HG03045 (cell line): Measurements from ENCODE around the gene SLC45A3.

Experiments used
- ATAC-seq: cut with Tn5 transposase; IDR thresholded peaks from one replicate; pipeline ENCODE4 v1.9.1; 2021; ENCODE audit warnings: mild to moderate bottlenecking, moderate library complexity; ENCODE audit not compliant: unreplicated experiment

The SLC45A3 gene

DNA sequence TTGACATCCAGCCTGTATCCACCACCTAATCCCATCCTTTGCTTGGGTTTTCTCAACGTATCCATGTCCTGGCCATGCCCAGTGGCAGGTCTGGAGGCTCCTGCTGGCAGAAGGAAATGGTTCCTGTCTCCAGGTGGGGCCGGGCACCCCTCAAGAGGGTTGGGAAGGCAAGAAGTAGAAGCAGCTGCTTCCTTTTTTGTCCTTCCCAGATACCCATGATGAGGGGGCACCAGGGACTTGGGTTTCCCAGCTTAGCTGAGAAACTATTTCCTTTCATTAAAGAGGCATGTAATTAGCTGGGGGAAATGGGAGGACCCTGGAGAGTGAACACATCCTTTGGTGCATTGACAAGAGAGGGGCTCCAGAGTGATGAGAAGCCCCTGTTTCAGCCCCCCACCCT is 21.1 kb upstream of the SLC45A3 start:
- ATAC-seq: no peak

DNA sequence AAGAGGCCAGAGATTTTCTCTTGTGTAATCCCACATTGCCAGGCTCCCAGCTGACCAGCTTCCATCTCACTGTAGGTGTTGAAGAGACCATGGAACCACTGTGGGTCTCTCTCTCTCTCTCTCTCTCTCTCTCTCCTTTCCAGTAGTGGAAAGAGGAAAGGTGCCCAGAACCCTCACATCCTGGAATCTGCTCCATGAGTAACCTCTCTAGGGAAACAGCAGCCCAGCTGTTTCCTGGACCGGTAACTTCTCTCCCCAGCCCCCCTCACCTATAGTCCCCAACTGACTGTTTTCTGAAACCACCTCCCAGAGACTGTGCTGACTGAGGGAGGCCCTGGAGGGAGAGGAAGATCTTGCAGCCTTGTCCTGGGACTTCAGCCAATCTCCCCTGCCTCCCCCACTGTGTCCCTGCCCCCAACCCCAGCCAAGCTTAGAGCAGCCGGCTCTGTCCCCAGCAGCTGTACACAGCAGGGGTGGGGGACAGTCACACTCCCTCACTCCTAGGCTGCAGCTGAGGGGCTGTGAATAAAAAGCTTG is 20.6 kb upstream of the SLC45A3 start:
- ATAC-seq: no peak

DNA sequence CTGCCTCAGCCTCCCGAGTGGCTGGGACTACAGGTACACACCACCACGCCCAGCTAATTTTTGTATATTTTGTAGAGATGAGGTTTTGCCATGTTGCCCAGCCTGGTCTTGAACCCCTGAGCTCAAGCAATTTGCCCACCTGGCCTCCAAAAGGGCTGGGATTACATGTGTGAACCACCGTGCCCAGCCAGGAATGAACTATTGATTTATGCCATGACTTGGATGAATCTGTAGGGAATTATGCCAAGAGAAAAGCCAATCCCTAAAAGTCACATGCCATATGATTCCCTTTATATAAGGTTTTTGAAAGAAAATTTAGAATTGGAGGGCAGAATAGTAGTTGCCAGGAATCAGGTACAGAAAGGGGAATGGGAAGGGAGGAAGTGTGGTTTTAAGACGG is 19.1 kb upstream of the SLC45A3 start:
- ATAC-seq: no peak

DNA sequence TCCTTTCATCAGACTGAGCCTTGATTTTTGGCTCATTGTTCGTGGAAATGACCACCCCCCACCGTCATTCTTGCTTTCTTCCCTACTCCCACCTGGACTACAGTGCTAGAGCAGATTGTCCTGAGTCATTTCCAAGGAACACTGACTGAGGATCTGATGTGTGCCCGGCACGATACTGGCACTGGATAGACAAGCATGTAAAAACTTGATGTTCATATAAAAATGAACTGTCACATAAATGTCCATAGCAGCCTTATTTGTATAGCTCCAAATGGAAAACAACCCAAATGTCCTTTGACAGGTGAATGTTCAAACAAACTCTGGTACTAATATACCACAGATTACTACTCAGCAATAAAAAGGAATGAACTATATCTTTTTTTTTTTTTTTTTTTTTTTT is 18.6 kb upstream of the SLC45A3 start:
- no peak for ATAC-seq

DNA sequence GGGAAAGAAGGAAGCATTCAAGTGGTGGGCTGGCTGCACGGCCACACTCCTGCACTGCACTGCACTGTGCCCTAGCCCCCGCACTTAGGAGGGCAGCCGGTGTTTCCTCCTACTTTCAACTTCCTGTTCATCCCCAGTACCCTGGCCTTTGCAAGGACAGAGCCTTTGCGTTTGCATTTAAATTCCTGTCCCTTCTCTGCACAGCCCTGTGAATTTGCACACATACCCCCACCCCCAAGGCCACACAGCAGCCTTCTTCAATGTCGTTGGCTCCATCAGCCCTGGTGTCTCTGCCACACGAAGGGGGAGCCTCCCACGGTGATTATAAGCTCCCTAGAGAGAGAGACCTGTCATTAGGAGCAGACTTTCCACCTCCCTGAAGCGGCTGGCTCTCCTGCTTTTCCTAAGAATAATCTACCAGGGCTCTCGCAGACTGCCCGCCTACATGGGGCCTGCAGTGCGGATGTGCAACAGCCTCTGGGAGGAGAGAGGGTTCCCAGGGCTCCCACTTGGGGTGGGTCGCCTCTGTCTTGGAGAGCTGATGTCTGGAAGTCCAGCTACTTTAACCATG is 13.2 kb upstream of the SLC45A3 start:
- ATAC-seq: no peak

DNA sequence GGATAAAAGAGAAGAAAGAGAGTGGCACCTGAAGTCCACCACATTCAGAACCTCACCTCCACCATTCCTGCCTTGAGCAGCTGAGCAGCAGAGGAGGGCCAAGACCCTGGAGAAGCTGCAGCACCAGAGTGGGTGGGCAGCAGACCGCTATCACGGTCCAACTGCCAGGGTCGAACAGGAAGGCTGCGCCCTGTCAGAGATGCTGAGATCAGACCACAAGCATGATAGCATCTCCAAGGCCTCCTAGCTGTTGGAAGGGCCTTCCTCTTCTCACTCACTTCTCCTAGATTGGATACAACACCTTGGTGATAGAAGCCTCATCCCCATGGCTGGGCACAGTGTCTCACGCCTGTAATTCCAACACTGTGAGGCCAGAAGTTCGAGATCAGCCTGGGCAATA is 12.1 kb upstream of the SLC45A3 start:
- ATAC-seq: no peak

DNA sequence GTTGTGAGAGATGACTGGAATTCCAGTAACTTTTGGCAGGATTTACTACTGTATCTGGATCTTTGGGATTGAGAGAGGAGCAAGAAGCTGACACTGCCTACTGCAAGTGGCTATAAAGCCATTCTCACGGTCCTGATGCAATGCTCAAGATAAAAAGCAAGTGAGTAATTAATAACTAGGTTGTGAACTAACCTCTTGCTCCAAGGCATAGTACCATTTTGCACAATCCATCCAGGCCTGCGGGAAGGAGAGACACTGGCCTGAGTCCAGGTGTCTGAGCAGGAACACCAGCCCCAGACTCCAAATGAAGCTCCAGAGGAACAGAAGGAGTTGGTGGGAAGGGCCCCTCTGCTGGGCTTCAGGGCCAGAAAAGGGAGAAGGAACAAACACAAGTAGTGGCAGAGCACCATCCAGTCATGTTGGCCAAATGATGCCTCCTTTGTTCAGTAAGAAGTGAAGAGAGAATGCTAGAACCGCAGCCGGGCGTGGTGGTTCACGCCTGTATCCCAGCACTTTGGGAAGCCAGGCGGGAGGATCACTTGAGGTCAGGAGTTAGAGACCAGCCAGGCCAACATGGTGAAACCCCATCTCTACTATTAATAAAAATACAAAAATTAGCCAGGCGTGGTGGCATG is 9.9 kb upstream of the SLC45A3 start:
- ATAC-seq: no peak

DNA sequence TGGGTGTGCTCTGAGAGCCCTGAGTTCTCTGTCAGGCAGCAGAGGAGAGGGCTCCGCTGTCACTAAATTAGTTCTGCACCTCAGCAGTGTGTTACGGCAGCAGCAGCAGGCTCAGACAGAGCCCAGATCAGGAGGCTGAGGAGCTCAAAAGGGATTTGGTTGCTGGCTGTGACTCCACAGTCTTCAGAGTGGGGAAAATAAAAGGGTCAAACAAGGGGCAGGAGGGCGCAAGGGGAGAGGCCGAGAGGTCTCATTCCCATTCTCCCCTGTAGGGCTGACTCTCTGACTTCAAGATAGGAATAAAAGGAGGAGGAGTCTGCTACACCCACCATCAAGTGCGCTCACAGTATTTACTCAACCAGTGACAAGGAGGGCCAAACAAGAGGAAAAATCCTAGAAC is 9.2 kb upstream of the SLC45A3 start:
- ATAC-seq: no peak

DNA sequence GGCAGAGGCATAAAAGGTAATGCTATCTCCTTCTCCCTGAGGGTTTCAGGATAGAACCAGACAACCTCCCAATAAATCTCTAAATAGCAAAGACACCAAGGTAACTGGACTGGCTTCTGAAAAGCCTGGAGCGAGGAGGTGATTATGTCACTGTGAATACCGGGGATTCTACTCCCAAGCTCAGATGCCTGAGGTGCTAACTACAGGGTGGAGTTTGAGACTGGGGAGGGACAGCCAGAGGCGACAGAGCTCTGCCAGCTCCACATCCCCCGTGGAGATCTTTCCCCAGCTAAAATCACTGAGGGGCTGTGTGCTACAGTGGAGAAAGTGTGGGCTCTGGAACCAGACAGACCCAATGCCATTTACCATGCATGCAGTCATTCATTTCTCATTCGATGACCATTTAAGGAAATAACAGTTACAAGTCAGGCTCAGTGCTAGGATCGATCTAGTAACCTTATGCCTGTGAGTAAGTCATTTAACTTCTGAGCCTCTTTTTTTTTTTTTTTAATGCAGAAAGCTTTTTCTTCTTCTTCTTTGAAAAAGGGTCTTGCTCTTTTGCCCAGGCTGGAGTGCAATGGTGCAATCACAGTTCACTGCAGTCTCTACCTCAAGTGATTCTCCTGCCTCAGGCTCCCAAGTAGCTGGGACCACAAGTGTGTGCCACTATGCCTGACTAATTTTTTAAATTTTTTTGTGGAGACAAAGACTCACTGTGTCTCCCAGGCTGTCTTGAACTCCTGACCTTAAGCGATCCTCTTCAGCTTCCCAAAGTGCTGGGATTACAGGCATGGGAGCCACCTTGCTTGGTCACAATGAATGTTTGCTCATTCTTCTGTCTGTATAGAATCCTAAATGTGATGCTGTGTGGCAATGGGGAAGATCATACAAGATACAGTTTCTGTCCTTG is 8.1 kb upstream of the SLC45A3 start:
- ATAC-seq: no peak

DNA sequence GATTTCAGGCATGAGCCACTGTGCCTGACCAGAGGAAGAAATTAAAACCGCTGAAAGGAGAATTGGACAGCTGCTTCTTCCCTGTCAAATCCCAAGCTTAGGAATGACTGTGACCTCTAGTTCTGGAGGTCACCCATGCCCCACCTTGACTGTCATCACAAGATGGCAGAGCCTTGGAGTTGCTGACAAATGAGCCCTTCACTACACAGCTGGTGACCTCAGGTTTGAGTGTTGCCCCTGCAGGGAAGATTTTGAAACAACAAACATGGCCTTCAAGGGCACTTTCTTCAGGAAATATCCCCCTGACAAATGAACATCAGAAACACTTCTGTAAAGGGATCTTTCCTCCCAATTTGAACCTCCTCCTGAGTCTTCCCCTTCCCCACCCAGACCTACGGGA is 6.9 kb upstream of the SLC45A3 start:
- no peak for ATAC-seq

DNA sequence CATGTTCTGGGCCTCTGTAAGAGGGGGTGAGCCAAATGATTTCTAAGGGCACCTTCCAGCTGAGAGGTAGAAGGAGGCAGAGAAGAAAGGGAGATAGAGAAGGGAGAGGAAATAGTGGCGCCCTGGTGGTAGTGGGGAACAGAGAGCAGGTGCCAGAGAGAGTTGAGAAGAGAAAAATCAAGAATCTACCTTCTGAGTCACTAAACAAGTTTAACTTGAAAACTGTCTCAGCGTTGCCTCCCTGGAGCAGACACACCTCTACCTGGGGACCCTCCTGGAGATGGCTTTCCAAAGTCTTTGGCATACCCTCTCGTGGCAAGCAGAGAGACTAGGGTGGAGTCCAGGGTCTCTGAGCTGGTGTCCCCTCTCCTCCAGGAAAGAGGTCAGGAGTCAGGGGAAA is 1.1 kb upstream of the SLC45A3 start:
- no peak for ATAC-seq

DNA sequence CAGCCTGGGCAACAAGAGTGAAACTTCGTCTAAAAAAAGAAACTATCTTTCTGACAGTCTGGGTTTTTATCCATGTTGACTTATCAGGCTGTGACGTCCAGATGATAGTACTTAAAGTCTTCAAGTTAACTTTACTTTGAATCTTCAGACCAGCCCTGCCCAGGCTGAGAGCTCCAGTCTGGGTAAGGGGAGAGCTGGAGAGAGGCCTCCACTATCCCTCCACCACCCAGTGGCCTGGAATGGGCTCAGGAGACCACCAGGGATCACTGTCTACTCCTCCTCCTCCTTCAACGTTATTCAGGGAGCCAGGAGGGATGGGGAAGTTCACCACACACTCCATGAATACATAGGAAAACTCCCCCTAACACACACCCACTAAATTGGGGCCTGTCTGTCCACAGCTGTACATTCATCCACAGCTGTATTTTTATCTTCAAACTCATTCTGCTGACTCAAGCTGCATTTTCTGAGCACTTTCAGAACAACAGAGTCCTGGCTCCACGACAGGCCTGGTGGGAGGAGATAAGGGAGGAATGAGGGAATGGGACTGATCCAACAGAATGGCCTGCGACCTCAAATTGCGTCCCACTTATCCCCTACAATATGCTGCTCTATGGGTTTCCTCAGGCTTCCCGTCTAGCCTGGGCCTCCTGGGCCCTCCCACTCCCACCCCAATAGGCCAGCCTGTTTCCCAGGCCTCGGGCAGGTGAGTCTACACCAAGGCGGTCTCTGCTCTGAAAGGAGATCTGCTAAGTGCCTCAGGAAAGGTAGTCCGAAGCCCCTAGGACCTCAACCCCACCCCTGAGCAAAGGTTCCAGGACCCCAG is 1.8 kb downstream of the SLC45A3 start:
- no peak for ATAC-seq

DNA sequence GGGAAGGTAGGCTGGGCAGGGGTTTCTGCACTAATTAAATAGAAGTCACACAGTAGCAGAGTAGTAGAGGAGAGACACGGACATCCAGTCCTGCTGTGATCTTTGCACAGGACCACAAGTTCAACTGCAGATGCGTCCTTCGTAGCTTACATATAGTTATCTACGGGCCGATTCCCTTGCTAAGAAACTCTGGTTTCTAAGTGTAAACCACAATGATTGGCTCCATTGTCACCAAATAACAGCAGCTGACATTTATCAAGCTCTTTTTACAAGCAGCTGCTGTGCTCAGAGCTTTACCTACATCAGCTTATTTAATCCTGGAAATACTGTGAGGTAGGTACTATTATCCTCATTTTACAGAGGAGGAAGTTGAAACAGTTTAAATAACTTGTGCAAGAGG is 3.1 kb downstream of the SLC45A3 start:
- ATAC-seq: no peak

DNA sequence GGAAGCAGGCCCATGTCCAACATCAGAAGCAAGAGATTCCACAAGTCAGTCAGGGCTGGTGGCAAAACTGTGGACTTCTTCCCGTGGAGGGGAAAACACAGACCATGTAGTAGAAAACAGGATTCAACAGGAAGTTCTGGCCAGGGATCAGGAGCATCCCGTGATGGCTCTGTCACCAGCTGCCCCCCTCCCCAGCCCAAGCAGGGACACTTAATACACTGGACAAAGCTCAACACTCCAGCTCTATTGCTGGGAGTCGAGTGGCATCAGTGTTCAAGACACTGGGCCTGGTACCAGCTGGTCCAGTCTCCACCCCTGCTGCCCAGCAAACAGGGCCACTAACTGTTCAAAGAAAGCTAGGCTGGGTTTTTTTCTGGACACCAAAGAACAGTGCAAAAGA is 3.7 kb downstream of the SLC45A3 start:
- ATAC-seq: no peak

DNA sequence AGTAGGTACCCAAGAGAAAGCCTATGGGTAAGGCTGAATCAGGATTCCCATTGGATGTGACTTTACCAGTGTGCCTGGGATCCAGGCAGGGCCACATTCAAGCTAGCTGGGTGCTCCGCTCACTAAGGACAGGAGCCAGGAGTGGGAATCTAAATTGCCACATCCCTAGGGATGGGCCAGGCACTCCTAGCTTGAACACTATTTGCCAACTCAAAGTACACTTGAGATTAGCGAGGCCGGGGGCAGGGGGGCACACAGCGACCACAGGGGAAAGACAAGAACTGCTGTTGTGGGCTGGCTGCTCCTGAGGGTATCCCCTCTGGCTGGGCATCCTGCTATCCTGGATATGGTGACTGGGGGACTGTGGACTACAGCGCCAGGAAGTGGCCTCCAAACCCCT is 4.3 kb downstream of the SLC45A3 start:
- ATAC-seq: no peak

DNA sequence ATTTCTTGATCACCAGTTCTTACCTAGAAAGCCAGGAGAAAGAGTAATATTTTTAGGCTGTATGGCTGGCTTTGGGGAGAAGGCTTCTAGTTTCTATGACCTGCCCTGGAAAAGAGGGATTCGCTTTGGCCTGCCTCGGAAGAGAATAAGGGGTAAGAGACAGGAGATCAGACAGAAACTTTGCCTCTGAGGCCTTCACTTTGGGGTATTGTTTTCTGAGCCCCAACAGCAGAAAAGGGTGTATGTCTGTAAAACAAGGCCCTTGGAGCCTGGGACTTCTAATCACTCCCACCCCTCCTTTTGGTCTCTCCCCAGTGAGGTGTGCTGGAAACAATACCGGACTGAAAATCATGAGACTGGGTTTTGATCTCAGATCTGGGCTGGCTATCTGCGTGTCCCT is 5.1 kb downstream of the SLC45A3 start:
- no peak for ATAC-seq

DNA sequence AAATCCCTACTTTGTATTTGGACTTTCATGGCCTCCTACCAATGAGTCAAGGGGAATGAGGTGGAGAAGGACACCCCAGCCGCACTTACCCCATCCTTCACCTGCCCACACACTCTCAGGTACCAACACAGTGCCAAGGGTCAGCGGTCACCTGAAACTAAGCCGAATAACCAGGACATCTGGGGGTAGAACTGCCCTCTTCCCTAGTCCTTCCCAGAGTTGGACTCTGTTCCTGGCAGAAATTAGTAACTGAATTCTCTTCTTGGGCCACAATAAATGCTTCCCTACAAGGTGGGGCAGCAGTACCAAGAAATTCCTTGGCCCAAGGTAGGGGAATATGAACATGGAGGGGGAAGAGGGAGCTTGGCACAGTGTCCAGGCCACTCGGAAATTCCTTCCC is 7.3 kb downstream of the SLC45A3 start:
- ATAC-seq: no peak

DNA sequence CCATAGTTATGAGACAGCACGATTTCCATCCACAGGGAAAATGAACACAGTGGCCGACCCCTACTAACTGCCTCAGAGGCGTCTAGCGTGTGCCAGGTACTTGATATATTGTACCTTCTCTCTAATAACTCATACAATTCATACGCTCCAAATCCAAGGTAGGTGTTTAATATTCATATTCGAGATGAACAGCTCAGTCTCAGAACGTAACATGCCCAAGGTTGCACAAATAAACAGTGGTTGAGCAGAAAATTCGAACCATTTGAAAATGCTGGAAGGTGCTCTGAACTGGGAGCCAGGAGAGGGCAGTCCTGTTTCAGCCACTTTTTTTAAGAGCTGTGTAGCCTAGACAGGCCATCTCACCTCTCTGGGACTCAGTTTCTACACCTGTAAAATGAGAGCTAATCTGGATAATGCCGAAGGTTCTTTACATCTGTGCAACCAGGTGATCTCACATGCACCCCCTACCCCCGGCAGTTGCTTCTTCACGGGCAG is 7.9 kb downstream of the SLC45A3 start:
- ATAC-seq: no peak

DNA sequence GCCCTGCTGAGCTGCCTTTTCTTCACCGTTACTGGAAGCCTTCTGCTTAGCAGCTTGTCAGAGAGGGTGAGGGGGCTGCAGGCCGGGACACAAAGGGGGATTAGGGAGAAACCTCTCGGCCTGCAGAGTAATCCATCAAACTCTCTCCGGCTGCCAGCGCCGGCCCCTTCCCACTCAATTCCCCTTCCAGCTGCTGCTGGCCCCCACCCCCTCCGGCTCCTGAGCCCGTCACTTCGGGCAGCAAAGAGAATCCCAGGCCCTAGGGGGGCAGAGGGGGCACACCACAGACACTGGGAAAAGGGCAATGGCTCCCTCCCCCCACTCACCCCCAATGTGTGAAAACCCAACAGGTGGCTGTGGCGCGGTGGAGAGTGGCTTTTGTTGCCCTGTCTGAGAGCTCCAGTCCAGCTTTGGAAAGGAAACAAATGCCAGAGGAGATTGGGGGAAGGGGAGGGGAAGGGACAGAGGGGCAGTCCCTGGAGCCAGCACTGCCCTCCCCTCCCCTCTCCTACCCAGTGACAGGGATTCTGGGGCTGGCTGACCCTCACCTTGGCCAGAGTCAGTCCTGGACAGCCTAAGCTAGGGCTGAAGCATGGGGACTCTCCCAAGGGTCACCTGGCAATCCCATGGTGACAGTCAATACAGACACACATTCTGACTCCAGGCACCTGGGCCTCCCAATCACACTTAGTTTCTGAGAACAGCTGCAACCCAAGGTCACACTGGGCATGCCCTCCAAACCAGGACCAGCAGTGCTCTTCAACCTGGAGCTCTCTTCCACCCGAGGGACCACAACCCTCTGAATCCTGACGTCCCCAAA is 9.5 kb downstream of the SLC45A3 start:
- ATAC-seq: no peak

DNA sequence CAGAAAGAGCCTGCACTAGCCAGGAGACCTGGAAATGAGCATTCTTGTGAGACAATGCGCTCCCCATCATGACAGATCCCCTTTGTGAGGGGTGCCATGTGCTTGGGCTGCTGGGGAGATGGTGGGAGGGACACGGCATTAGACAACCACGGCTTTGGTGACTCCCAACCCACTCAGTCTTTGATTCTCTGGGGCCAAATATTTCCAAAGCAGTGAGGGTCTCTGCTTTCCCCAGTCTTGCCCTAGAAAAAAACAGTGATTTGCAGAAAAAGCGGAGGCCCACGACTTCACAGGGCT is 10.2 kb downstream of the SLC45A3 start:
- ATAC-seq: no peak
